GM18505 (cell line): ENCODE data around the gene PCDHGC3.
A peak's percentile ranks its signal among the peaks of the same experiment; 100 is the strongest.

Experiments used
- ATAC-seq: cut with Tn5 transposase; IDR thresholded peaks from one replicate; pipeline ENCODE4 v1.9.1; 2021; ENCODE audit not compliant: unreplicated experiment
- POLR2A ChIP-seq: IDR thresholded peaks from 4 replicates; pipeline ENCODE4 v1.6.1; 2011; ENCODE audit warnings: borderline replicate concordance; ENCODE audit not compliant: insufficient read depth, insufficient read length; ENCODE audit errors: extremely low read depth

PCDHGC3 gene

DNA sequence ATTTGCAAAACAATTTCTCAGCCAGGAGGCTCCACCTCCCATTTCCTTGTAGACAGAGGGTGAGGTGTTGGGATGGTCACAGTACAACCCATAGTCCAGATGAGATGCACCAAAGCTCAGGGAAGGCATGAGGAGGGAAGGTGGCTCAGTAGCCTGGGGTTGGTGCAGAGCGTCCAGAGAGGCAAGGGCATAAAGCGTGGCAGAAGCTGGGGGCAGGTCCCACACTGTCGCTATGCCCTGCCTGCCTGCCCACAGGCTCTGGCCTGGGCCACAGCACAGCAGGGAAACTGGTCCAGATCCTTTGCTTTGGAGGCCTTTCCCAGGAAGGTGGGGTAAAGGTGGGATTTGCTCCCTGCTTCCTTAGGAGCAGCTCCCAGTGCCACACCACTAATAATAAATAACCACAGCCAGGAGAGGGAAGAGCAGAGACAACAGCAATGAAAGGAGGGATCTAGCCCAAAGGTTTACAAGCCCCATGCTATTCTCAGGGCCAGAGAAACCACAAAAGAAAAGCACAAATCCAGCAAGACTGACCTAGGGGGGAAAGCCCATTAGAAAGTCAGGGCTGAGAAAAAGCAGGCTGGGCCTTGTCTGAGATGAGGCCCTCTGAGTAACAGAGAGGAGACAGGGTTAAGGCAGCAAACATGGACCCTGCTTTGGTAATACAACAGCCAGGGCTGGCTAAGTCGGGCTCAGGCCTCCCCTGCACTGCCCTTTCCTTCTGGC is 40.3 kb downstream of the PCDHGC3 start:
- TF ChIP-seq POLR2A: no peak
- no peak for ATAC-seq

DNA sequence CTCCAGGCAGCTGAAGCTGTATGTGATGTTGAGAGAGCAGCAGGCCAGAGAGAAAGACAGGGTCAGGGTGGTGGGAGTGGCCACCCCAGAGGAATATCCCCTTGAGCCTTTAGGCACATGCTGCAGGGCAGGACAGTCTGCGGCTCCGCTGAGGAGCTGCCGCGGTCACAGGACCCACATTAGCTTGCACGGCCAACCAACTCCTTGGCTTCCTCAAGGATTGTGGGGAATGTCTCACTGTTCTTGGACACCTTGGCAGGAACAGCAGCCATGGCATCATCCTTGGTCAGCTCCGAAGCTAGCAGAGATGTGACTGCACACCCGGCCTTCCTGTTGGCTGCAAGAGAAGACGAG is 40.9 kb downstream of the PCDHGC3 start:
- no peak for ATAC-seq
- no peak for TF ChIP-seq POLR2A

DNA sequence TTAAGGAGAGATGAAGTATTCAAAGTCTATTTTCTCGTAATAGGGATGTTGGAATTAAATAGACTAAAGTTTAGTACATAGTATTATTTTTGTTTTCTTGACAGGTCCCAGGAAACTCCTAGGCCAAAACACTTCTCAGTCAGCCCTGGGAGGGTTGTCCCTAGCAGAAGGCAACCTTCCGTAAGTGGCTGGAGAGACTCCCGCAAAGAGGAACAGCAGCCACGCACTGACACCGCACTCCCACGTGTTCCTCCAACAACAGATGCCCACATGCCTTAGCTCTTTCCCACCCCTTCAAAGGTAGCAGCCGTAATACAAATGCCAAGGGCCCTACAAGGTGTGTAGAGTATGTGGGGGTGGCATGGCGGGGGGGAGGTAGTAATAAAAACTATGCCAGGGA is 41.5 kb downstream of the PCDHGC3 start:
- ATAC-seq: no peak
- no peak for TF ChIP-seq POLR2A

DNA sequence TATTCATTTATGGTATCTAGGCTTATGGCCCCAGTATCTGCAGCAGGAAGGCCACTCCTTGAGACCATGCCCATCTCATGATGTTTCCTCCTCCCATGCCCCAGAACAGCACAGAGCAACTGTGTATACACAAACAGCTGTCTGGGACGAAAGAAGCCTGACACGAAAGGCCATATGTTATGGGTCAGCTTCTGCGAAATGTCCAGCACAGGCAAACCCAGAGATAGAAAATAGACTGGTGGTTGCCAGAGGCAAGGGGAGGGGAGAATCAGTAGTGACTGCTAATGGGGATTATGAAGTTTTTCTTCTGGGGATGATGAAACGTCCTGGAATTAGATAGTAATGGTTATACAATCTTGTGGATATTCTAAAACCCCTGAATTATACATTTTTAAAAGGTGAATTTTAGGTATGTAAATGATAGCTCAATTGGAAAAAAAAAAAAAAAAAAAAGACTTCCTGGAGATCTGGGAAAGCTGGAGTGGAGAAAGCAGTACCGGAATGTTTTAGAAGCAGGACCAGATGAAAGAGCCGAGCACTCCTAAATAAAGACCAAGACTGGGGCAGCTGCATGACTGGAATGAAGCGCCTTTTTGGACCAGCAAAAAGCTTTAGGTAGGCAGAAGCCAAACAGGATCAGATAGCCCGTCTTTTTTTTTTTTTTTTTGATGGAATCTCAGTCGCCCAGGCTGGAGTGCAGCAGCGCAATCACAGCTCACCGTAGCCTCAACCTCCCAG is 42.3 kb downstream of the PCDHGC3 start:
- ATAC-seq: no peak
- no peak for TF ChIP-seq POLR2A

DNA sequence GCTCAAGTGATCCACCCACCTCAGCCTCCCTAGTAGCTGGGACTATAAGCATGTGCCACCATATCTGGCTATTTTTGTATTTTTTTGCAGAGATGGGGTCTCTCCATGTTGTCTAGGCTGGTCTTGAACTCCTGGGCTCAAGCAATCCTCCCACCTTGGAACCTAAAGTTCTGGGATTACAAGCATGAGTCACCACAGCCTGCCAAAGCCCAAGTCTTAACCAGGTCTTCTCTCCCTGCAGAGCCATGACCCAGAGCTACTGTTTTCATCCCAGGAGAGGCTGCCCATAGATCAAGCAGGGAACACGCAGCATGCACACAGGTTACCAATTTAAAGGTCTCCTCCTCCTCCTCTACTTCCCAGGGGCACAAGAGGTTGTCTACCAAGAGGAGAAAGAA is 42.9 kb downstream of the PCDHGC3 start:
- ATAC-seq: no peak
- no peak for TF ChIP-seq POLR2A

DNA sequence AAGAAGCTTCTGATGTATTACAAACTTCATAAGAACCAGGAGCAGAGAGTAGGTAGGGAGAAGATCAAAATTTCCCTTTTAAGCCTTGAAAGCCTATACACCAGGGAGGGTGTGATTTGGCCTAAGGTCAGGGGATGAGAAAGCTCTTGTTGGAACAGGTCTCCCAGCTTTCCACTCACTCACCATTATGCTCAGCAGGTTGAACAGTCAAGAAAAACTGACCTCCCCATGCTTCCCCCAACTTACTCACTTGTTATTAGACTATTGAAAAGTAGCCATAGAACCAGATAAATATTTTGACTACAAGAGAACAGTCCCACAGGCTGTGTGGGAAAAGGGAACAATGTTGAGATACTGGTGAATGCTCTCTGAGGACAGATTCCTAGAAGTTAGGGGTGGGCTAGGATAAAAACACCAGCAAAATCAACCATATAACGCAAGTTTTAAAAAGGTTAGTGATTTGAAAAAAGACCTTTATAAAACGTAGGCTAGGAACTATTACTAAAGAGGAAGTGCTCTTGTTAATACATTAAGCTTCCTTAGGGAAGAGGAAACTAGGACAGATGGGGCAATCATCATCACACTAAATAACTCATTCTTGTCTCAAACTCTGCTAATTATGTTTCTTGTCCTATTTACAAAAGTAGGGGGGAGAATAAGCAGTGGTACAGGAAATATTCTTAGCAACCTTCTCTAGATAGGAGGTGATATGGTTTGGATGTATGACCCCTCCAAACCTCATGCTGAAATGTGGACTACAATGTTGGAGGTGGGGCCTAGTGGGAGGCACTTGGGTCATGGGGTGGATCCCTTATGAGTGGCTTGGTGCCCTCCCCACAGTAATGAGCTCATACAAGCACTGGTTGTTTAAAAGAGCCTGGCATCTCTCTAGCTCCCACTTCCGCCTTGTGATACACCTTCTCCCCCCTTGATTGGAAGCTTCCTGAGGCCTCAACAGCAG is 44.1 kb downstream of the PCDHGC3 start:
- no peak for ATAC-seq
- no peak for TF ChIP-seq POLR2A

DNA sequence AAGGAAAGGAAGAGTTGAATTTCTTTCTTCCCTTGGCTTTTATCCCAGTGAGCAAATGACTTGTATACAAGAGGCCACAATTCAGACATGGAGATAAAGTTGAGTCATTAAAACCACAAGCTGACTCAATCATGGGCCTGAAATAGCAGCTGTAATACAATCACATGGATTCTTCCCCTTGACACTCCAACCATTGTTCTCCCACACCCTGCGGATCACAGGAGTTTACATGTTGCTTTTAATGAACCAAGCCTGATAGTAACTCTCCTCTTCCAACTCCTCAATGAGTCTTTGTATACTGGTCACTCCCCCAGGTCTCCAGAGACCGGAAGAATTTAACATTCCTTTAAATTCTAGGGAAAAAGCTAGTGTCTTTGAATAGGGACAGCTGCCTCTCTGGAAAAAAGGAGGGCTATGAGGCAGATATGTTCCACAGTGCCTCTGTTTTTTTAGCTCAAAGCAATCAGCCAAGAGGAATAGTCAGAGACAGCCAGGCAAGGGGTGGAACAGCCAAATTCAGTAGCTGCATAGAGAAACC is 45.5 kb downstream of the PCDHGC3 start:
- no peak for ATAC-seq
- no peak for TF ChIP-seq POLR2A

DNA sequence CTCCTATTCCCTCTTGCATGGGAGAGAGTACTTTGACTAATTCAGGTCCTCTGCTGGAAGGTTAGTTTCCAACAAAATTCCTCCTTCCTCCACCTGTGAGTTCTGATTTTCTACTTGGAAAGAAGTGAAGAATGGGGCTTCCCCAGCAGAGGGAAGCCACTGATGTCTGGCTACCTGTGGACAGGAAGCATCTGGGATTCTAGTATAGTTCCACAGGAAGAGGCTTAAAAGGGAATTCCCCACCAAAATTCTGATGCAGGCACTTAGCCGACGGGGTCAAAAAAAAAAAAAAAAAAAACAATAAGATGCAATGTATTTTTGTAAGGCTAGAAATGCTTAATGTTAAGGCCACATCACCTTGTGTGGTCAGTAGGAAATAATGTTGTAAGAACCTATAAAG is 46.5 kb downstream of the PCDHGC3 start:
- TF ChIP-seq POLR2A: no peak

DNA sequence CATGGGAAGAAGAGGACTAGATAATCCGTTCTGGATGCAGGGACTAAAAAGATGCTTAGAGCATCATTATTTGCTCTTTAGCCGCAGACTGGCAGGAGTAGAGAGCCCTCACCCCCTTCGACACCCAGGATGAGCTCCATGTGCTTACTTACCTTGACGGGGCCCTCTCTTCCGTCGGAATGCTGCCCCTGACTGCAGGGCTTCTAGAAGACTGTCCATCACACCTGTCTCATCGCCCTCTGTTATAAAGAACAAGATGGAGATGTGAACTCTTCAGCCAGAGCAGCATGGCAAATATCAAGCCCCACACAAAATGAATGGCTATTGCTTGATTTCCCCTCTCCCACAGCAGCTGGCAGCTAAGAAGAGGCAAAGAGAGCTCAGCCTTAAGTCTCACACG is 48.2 kb downstream of the PCDHGC3 start:
- ATAC-seq: no peak
- TF ChIP-seq POLR2A: no peak

More for the DNA sequence above, 46.5 kb downstream of the PCDHGC3 start:
- ATAC-seq: no peak

DNA sequence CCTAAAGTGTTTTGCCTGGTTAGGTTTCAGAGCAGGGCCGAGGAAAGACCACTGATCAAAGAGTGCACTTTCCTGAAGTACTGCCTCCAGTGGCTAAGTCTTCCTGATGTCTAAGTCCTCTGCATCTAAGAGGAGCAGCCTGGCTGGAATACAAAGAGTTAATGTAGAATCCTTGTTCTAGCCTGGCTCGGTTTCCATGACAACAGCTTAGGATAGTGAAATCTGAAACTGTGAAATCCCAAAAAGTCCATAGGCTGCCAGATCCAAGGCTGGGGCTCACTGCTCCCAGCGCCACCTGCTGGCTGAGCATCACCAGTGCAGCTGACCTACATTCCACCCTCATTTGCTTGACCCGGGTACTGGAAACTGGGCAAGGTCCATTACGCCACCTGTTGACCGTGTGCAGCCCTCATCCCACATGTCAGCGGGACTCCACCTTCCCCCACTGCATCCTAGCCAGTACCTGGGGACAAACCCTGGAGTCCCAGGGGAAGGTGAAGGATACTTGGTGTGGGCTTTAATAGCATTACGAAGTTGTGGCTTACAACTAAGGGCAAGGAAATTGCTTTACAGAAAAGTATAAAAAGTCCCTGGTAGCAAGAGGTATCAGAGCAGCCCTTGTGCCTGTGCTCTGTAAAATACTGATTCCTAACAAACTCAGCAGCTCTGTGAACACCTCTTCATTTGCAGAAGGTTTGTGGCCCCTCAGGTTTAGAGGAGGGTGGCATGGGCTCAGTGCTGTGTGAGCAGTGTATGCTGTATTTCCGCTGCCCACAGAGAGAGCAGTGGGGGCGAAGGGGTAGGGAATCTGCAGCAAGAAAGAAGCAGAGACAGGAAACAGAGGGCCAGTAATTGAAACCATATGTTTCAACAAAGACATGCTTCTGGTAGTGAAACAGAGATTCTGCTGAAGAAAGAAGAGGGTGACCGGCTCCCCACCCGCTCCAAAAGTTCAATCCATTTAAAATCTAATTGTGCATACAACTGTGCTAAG is 49.1 kb downstream of the PCDHGC3 start:
- ATAC-seq: peak; percentile 45
- no peak for TF ChIP-seq POLR2A

DNA sequence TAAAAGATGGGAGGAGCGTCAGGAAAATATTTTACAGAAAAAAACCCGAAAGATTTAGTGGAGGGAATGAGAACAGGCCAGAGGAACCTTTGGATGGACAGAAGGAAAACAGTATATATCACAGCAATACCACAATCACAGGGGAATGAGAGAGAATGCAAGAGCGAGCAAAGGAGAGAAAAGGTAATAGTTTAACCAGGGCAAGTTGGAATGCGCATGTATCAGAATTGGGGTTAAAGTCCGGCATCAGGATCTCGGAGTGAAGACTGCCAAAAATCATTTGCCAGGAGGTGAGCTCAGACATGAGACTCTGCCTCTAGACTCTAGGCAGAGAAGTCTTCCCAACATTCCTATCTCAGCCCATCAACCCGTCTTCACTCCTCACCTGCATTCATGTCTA is 49.9 kb downstream of the PCDHGC3 start:
- no peak for ATAC-seq
- no peak for TF ChIP-seq POLR2A

DNA sequence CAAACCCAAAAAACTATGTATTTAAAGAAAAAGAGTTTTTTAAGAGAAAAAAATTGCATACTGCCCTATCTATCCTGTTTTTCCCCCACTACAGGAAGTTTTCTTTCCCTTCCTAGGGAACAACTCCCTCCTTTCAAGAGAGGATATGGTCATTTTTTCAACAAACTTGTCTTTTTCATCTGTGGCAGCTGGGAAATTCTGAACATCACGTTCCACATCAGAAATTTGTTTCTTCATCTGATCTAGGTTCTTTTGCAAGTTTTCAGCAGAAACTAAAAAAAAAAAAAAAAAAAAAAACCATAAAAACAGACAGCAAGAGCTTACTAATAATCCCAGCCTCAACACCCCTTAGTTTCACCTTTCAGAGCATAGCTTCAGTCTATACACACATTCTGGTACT is 51.7 kb downstream of the PCDHGC3 start:
- no peak for ATAC-seq
- no peak for TF ChIP-seq POLR2A
